GM12872 (cell line): ENCODE data around the gene NCOA6.

Source experiments
- CTCF ChIP-seq: IDR thresholded peaks from 3 replicates; pipeline ENCODE4 v1.5.1; 2011; ENCODE audit warnings: low read depth, mild to moderate bottlenecking, low read length, moderate library complexity; ENCODE audit not compliant: insufficient read depth

Gene NCOA6

GRCh38 chr20:34750484-34750883, 75.0 kb downstream of the NCOA6 start:
- no peak for TF ChIP-seq CTCF

- TF ChIP-seq CTCF = no peak
Observed at GRCh38 chr20:34748709-34749108, 76.7 kb downstream of the NCOA6 start.

GRCh38 chr20:34747479-34747878, 78.0 kb downstream of the NCOA6 start:
- no peak for TF ChIP-seq CTCF

- TF ChIP-seq CTCF = no peak
Observed at GRCh38 chr20:34746674-34747073, 78.8 kb downstream of the NCOA6 start.

GRCh38 chr20:34744847-34745246, 80.6 kb downstream of the NCOA6 start:
- TF ChIP-seq CTCF = no peak

- TF ChIP-seq CTCF = no peak
Observed at GRCh38 chr20:34744340-34744739, 81.1 kb downstream of the NCOA6 start.

- no peak for TF ChIP-seq CTCF
Observed at GRCh38 chr20:34743039-34743438, 82.4 kb downstream of the NCOA6 start.

- TF ChIP-seq CTCF = no peak
Observed at GRCh38 chr20:34736106-34736735, 89.2 kb downstream of the NCOA6 start.
